PFSK-1 (cell line): ENCODE results near the gene XK.

Source experiments
- POLR2AphosphoS5 ChIP-seq: IDR thresholded peaks from 2 replicates; pipeline ENCODE4 v1.6.1; 2012; ENCODE audit warnings: low read depth, mild to moderate bottlenecking, control low read depth, low read length, moderate library complexity
- TAF1 ChIP-seq: IDR thresholded peaks from 2 replicates; pipeline ENCODE4 v1.6.1; 2012; ENCODE audit warnings: low read length, control low read depth, borderline replicate concordance; ENCODE audit not compliant: insufficient read depth

GRCh38 chrX:37716602-37717001 lies 31.0 kb downstream of the XK start:
- no peak for TF ChIP-seq TAF1
- no peak for TF ChIP-seq POLR2AphosphoS5
